ENCODE results near the gene PIAS4.

The PIAS4 gene

DNA sequence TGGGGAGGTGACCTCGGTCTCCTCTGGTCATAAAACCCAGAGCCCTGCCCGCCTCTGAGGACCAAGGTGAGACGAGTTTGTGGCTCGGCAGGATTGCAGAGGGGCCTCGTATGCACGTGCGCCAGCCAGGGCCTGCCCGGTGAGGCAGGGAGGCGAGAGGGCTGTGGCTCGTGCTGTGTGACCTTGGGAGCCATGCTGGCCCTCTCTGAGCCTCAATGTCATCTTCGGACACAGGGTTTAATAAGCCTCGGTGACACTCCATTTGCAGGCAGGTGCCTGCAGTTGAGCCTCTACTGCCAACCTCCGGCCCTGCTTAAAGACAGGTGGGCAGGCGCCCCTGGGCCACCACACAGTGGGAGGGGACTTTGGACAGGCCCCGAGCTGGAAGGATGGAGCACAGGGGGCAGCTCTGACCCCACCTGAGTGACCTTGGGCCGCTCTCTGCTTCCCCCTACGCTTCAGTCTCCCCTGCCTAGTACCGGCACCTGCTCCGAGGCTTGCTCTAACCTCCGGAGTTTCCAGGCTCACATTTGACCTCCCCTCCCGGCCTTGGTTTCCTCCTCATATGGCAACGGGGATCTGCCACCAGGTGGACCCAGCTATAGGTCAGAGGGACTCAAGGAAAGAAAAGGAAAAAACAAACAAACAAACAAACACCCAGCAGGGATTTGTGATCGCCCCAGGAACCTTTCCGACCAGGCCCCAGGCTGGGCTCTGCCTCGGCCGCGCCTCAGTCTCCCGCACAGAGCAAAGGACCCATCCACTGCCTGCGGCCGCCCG lies 56.0 kb downstream of the PIAS4 start:
- H3K9me3 ChIP-seq (ENCODE audit: control extremely low read depth in 1 of 5, control insufficient read depth in 4 of 5, insufficient read depth in 2 of 5, low read depth in 1 of 5, low read length in 4 of 5): no peaks in the 10 kb centered on the region

DNA sequence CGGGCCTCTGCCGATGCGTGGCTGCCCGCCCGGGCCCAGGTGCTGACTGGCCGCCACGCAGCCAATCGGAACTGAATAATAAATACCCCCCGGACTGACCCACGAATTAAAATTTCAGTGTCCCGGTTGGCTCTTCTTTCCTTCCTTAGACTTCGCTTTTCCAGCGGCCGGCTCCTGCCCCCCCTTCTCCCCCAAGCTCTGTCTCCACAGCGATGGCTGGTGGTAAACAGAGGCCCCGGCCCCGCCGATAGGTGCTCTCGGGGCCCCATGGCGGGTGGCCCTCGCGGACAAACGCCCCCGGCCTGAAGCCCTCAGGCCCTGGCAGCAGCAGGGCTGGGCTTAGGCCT lies 56.6 kb downstream of the PIAS4 start:
- Histone ChIP-seq H3K4me3 (ENCODE audit: control insufficient read depth in 1 of 7, extremely low read depth in 1 of 7, insufficient read depth in 4 of 7, low read depth in 2 of 7, low read length in 6 of 7) (peak overlapping the region; percentile 42 to 81 (median 70)), H3K36me3 (ENCODE audit: control insufficient read depth in 4 of 4, insufficient read depth in 4 of 4, low read length in 3 of 4) (peaks cover 0 to 32% (median 9%) of the 10 kb centered on the region in 4 experiments), H3K27me3 (replicated peaks in 2 of 5; ENCODE audit: control insufficient read depth in 4 of 5, insufficient read depth in 5 of 5, low read length in 4 of 5) (no peaks in the 10 kb centered on the region), H3K9me3 (ENCODE audit: control extremely low read depth in 1 of 5, control insufficient read depth in 4 of 5, insufficient read depth in 2 of 5, low read depth in 1 of 5, low read length in 4 of 5) (no peaks in the 10 kb centered on the region), H3K27ac (ENCODE audit: insufficient read depth in 1 of 2, low read depth in 1 of 2, low read length in 2 of 2, poor library complexity in 1 of 2, severe bottlenecking in 2 of 2) (peak overlapping the region; percentile 58 to 78), H3K4me1 (ENCODE audit: control extremely low read depth in 1 of 4, control insufficient read depth in 4 of 4, insufficient read depth in 4 of 4, low read length in 3 of 4) (peaks cover 0 to 44% (median 39%) of the 10 kb centered on the region in 4 experiments)
- WGBS (ENCODE audit: insufficient coverage): 17% methylated on average over 22 of the region's 24 CpGs
- POLR2A ChIA-PET: no interaction called here
- DNase-seq: no peak
- CTCF ChIA-PET: no interaction called here

More for the DNA sequence above, 56.0 kb downstream of the PIAS4 start:
- H3K27me3 ChIP-seq (replicated peaks in 2 of 5; ENCODE audit: control insufficient read depth in 4 of 5, insufficient read depth in 5 of 5, low read length in 4 of 5): no peaks in the 10 kb centered on the region
- WGBS (ENCODE audit: insufficient coverage): 75% methylated on average over 28 of the region's 31 CpGs
- ChIA-PET CTCF (no interaction called here), POLR2A (no interaction called here)
- peaks cover 0 to 32% (median 9%) of the 10 kb centered on the region in 4 experiments for H3K36me3 ChIP-seq (ENCODE audit: control insufficient read depth in 4 of 4, insufficient read depth in 4 of 4, low read length in 3 of 4)
- H3K4me3 ChIP-seq (ENCODE audit: control insufficient read depth in 1 of 7, extremely low read depth in 1 of 7, insufficient read depth in 4 of 7, low read depth in 2 of 7, low read length in 6 of 7): peak overlapping the region in 6 of 7 experiments; percentile 49 to 81 (median 74)
- peak overlapping the region; percentile 58 to 78 for H3K27ac ChIP-seq (ENCODE audit: insufficient read depth in 1 of 2, low read depth in 1 of 2, low read length in 2 of 2, poor library complexity in 1 of 2, severe bottlenecking in 2 of 2)
- H3K4me1 ChIP-seq (ENCODE audit: control extremely low read depth in 1 of 4, control insufficient read depth in 4 of 4, insufficient read depth in 4 of 4, low read length in 3 of 4): peaks cover 0 to 45% (median 40%) of the 10 kb centered on the region in 4 experiments
- DNase-seq: no peak

DNA sequence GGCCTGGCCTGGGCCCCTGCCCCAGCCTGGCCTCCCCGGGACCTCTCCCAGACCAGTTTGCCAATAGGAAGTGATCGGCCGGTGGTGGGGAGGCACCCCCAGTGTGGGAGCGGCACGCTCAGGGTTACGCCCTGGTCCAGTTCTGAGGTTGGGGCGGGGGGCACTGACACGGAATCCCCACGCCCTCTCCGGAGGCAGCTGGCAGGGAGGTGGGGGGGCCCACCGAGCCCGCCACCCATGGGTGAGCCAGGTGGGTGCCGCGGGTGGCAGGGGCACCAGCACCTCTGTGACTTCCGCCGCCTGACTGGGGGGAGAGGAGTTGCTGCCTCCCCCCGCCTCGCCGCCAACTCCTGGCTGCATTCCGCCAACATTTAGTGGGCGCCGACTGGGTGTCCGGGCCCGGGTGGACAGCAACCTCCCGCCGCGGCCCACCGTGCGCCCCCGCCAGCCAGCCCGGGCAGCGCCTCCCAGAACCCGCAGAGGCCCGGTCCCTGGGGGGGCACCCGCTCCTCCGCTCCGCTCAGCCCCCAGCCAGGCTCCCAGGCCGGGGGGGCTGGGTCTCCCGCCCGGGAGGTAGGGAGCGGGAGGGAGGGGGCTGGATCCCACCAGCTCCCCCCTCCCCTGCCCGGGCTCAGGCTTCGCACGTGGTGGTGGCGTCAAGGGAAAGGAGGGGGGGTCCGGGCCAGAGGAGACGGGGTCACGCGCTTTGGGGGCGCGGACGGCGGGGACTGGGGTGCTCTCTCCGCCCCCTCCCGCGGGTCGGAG lies 57.1 kb downstream of the PIAS4 start:
- Histone ChIP-seq H3K4me3 (ENCODE audit: control insufficient read depth in 1 of 7, extremely low read depth in 1 of 7, insufficient read depth in 4 of 7, low read depth in 2 of 7, low read length in 6 of 7) (peak overlapping the region; percentile 42 to 81 (median 70)), H3K9me3 (ENCODE audit: control extremely low read depth in 1 of 5, control insufficient read depth in 4 of 5, insufficient read depth in 2 of 5, low read depth in 1 of 5, low read length in 4 of 5) (no peaks in the 10 kb centered on the region), H3K4me1 (ENCODE audit: control extremely low read depth in 1 of 4, control insufficient read depth in 4 of 4, insufficient read depth in 4 of 4, low read length in 3 of 4) (peaks cover 0 to 44% (median 40%) of the 10 kb centered on the region in 4 experiments), H3K27ac (ENCODE audit: insufficient read depth in 1 of 2, low read depth in 1 of 2, low read length in 2 of 2, poor library complexity in 1 of 2, severe bottlenecking in 2 of 2) (peak overlapping the region; percentile 58 to 78), H3K36me3 (ENCODE audit: control insufficient read depth in 4 of 4, insufficient read depth in 4 of 4, low read length in 3 of 4) (peaks cover 0 to 32% (median 9%) of the 10 kb centered on the region in 4 experiments), H3K27me3 (replicated peaks in 2 of 5; ENCODE audit: control insufficient read depth in 4 of 5, insufficient read depth in 5 of 5, low read length in 4 of 5) (no peaks in the 10 kb centered on the region)
- under 1% methylated on average over 37 of the region's 57 CpGs for WGBS (ENCODE audit: insufficient coverage)
- CTCF ChIA-PET: no interaction called here
- peak in 2 of 3 donors; percentile 57 to 69 for DNase-seq
- POLR2A ChIA-PET: no interaction called here

DNA sequence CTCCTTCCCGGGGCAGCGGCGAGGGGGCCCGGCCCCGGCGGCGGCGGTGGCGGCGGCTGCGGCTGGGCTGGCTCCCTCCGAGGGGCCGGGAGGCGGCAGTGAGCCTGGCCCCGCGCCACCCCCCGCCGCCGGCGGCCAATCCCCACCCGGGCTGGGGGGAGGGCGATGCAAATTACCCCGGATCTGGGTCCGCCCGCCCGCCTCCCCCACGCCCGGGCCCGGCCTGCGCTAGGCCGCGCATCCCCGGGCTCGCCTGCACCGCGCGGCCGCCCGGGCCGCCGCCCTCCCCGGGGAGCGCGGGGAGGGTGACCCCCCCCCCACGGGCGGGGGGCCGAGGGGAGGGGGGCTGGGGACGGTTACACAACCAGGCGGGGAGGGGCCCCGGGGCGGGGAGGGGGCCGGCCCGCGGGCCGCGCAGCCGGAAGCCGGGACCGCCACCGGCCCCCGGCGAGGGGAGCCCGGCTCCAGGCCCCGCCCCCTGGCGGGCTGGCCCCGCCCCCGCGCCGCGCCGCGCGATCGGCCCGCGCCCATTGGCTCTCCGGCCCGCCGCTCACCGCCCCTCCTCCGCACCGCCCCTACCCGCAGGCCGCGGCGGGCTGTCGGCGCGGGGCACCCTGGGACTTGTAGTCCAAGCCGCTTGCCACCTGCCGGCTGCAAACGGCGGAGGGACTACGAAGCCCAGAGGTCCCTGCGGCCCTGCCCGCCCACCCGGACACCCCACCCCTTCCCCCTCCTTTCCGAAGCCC lies 58.1 kb downstream of the PIAS4 start:
- under 1% methylated on average over 46 of the region's 98 CpGs for WGBS (ENCODE audit: insufficient coverage)
- peaks cover 0 to 27% (median 8%) of the 10 kb centered on the region in 4 experiments for H3K36me3 ChIP-seq (ENCODE audit: control insufficient read depth in 4 of 4, insufficient read depth in 4 of 4, low read length in 3 of 4)
- peak; percentile 98 to 99 (median 99) for DNase-seq
- ChIA-PET CTCF (no interaction called here), POLR2A (interaction anchor here (0.6 kb wide), 1 partner anchor 73 kb away, joined by 3 read pairs; no protein-coding TSS in a partner anchor)
- H3K4me3 ChIP-seq (ENCODE audit: control insufficient read depth in 1 of 7, extremely low read depth in 1 of 7, insufficient read depth in 4 of 7, low read depth in 2 of 7, low read length in 6 of 7): peak overlapping the region in 6 of 7 experiments; percentile 22 to 84 (median 79)
- H3K27ac ChIP-seq (ENCODE audit: insufficient read depth in 1 of 2, low read depth in 1 of 2, low read length in 2 of 2, poor library complexity in 1 of 2, severe bottlenecking in 2 of 2): no peak overlapping the region
- H3K4me1 ChIP-seq (ENCODE audit: control extremely low read depth in 1 of 4, control insufficient read depth in 4 of 4, insufficient read depth in 4 of 4, low read length in 3 of 4): peaks cover 0 to 43% (median 38%) of the 10 kb centered on the region in 4 experiments
- no peaks in the 10 kb centered on the region for H3K27me3 ChIP-seq (replicated peaks in 2 of 5; ENCODE audit: control insufficient read depth in 4 of 5, insufficient read depth in 5 of 5, low read length in 4 of 5)
- H3K9me3 ChIP-seq (ENCODE audit: control extremely low read depth in 1 of 5, control insufficient read depth in 4 of 5, insufficient read depth in 2 of 5, low read depth in 1 of 5, low read length in 4 of 5): no peaks in the 10 kb centered on the region

DNA sequence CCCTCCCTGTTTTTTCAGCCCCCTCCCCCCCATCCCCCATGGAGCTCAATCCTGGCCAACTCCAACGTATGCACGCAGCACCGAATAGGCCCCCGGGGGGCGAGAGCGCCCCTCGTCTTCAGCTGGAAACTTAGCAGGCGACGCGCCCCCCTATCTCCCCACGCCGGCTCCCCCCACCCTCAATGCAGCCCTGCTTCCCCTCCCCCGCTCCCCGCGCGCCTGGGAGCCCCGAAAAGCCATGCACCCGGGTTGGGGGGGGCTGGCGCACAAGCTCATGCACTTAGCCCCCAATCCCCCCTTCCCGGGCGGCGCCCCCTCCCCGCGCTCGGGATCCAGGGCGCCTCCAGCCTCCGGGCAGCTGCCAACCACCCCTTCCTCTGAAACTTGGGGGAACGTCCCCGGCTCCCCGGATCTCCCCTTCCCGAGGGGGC lies 58.7 kb downstream of the PIAS4 start:
- WGBS (ENCODE audit: insufficient coverage): 0% methylated on average over 7 of the region's 31 CpGs
- H3K27ac ChIP-seq (ENCODE audit: insufficient read depth in 1 of 2, low read depth in 1 of 2, low read length in 2 of 2, poor library complexity in 1 of 2, severe bottlenecking in 2 of 2): peak overlapping the region in 1 of 2 experiments; percentile 77
- H3K9me3 ChIP-seq (ENCODE audit: control extremely low read depth in 1 of 5, control insufficient read depth in 4 of 5, insufficient read depth in 2 of 5, low read depth in 1 of 5, low read length in 4 of 5): no peaks in the 10 kb centered on the region
- CTCF ChIA-PET: no interaction called here
- H3K36me3 ChIP-seq (ENCODE audit: control insufficient read depth in 4 of 4, insufficient read depth in 4 of 4, low read length in 3 of 4): peaks cover 0 to 22% (median 8%) of the 10 kb centered on the region in 4 experiments
- H3K4me1 ChIP-seq (ENCODE audit: control extremely low read depth in 1 of 4, control insufficient read depth in 4 of 4, insufficient read depth in 4 of 4, low read length in 3 of 4): peaks cover 0 to 43% (median 38%) of the 10 kb centered on the region in 4 experiments
- no peak for DNase-seq
- H3K4me3 ChIP-seq (ENCODE audit: control insufficient read depth in 1 of 7, extremely low read depth in 1 of 7, insufficient read depth in 4 of 7, low read depth in 2 of 7, low read length in 6 of 7): peak overlapping the region; percentile 57 to 84 (median 77)
- POLR2A ChIA-PET: interaction anchor here (0.6 kb wide), 2 partner anchors 23 to 72 kb away, joined by 3 read pairs; no protein-coding TSS in a partner anchor
- H3K27me3 ChIP-seq (replicated peaks in 2 of 5; ENCODE audit: control insufficient read depth in 4 of 5, insufficient read depth in 5 of 5, low read length in 4 of 5): no peaks in the 10 kb centered on the region

DNA sequence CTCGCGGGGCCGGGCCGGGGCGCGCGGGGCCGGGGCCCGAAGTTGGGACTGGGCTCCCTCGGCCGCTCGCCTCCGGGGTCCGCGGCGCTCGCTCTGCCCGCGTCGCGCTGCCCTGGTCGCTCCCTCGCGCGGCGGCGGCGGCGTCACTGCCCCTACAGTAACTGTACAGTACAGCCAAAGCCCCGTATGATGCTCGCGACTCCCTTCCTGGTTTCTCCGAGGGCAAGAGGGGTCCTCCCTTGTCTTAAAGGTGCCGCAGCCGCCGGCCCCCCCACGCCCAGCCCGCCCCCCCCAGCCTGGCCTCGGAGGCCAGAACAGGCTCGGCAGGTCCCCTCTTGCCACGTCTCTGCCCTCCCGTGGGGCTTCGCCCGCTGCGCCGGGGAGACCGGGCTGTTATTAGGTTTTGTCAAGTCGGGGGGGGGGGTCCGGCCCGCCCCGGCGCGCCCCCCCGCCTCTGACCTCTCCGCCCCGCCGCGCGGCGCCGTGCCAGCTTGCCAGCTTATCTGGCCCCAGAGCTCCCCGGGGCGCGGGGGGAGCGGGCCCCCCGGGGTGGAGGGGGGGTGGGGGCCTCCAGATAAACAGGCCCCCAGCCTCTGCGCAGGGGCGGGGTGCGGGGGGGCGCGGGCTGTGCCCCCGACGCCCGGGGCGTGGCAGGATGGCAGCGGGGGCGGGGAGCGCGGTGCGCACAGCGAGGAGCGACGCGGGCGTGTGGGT lies 59.3 kb downstream of the PIAS4 start, which contains the start of gene ZBTB7A:
ZBTB7A (minus strand) TSS at position 218 of the 714 bp plus-strand sequence. CDS start 11,667 bp downstream, outside the sequence.
- Histone ChIP-seq H3K9me3 (ENCODE audit: control extremely low read depth in 1 of 5, control insufficient read depth in 4 of 5, insufficient read depth in 2 of 5, low read depth in 1 of 5, low read length in 4 of 5) (no peaks in the 10 kb centered on the region), H3K4me3 (ENCODE audit: control insufficient read depth in 1 of 7, extremely low read depth in 1 of 7, insufficient read depth in 4 of 7, low read depth in 2 of 7, low read length in 6 of 7) (peak within 1 kb of the TSS; percentile 57 to 84 (median 77)), H3K27ac (ENCODE audit: insufficient read depth in 1 of 2, low read depth in 1 of 2, low read length in 2 of 2, poor library complexity in 1 of 2, severe bottlenecking in 2 of 2) (peak within 1 kb of the TSS in 1 of 2 experiments; percentile 77), H3K4me1 (ENCODE audit: control extremely low read depth in 1 of 4, control insufficient read depth in 4 of 4, insufficient read depth in 4 of 4, low read length in 3 of 4) (peaks cover 0 to 42% (median 35%) of the 10 kb centered on the region in 4 experiments), H3K36me3 (ENCODE audit: control insufficient read depth in 4 of 4, insufficient read depth in 4 of 4, low read length in 3 of 4) (peaks cover 0 to 19% (median 8%) of the 10 kb centered on the region in 4 experiments), H3K27me3 (replicated peaks in 2 of 5; ENCODE audit: control insufficient read depth in 4 of 5, insufficient read depth in 5 of 5, low read length in 4 of 5) (no peaks in the 10 kb centered on the region)
- WGBS (ENCODE audit: insufficient coverage): 0% methylated on average over 38 of the region's 85 CpGs
- CTCF ChIA-PET: no interaction called here
- DNase-seq: peak; percentile 91 to 97 (median 94)
- POLR2A ChIA-PET: interaction anchor here (0.6 to 1.3 kb wide), 3 partner anchors 17 to 42 kb away, joined by 3 to 4 read pairs (median 3); no protein-coding TSS in a partner anchor
